SU-DHL-6 (cell line): ENCODE data around the gene UBE2E2.

ENCODE experiments used
- H2AFZ ChIP-seq: fragments of 200-600 bp; sonication (generic); 2 replicates; pipeline ENCODE4 v1.6.1; 2014; ENCODE audit warnings: low read depth, mild to moderate bottlenecking, moderate library complexity, mixed read lengths, antibody characterized with exemption, low read length; ENCODE audit not compliant: severe bottlenecking
- H3F3A ChIP-seq: fragments of 200-600 bp; shearing (Covaris generic); 2 replicates; pipeline ENCODE4 v1.6.0; 2016; ENCODE audit warnings: antibody characterized with exemption, mild to moderate bottlenecking; ENCODE audit not compliant: insufficient read depth
- H3K27ac ChIP-seq: fragments of 200-600 bp; sonication (generic); 2 replicates; pipeline ENCODE4 v1.5.1; 2016; ENCODE audit warnings: low read depth, mild to moderate bottlenecking, low read length, moderate library complexity, mixed read lengths
- H3K27me3 ChIP-seq: fragments of 200-600 bp; sonication (generic), shearing (Covaris generic); 2 replicates; pipeline ENCODE4 v1.6.0; 2014; ENCODE audit warnings: mild to moderate bottlenecking, low read length
- H3K36me3 ChIP-seq: fragments of 200-600 bp; sonication (generic); 2 replicates; pipeline ENCODE4 v1.6.1; 2014; ENCODE audit warnings: mild to moderate bottlenecking, low read length, mixed read lengths
- H3K4me2 ChIP-seq: fragments of 300-600, 200-600 bp; shearing (Covaris generic), sonication (generic); 2 replicates; pipeline ENCODE4 v1.6.0; 2014; ENCODE audit warnings: low read length, low read depth, mild to moderate bottlenecking; ENCODE audit not compliant: poor library complexity, severe bottlenecking
- H3K4me3 ChIP-seq: fragments of 200-600 bp; sonication (generic); 2 replicates; pipeline ENCODE4 v1.5.1; 2014; ENCODE audit warnings: antibody characterized with exemption, low read length, mild to moderate bottlenecking, mixed read lengths; ENCODE audit not compliant: insufficient read depth, poor library complexity, severe bottlenecking
- H3K79me2 ChIP-seq: fragments of 200-600 bp; sonication (generic); 2 replicates; pipeline ENCODE4 v1.6.1; 2014; ENCODE audit warnings: mild to moderate bottlenecking, low read length, moderate library complexity; ENCODE audit not compliant: insufficient read depth
- H3K9ac ChIP-seq: fragments of 200-600 bp; sonication (generic); 2 replicates; pipeline ENCODE4 v1.7.0; 2014; ENCODE audit warnings: mild to moderate bottlenecking, low read length
- H3K9me2 ChIP-seq: fragments of 200-600 bp; sonication (generic); replicated peaks from 2 replicates; pipeline ENCODE4 v1.6.1; 2014; ENCODE audit warnings: low read length; ENCODE audit not compliant: insufficient read depth
- H3K9me3 ChIP-seq: fragments of 200-600 bp; sonication (generic); 2 replicates; pipeline ENCODE4 v1.6.1; 2014; ENCODE audit warnings: low read length, mixed read lengths; ENCODE audit not compliant: insufficient read depth
- H4K20me1 ChIP-seq: fragments of 200-600 bp; sonication (generic); 2 replicates; pipeline ENCODE4 v1.6.1; 2014; ENCODE audit warnings: low read depth, mild to moderate bottlenecking, antibody characterized with exemption, low read length, moderate library complexity, mixed read lengths
- CTCF ChIP-seq: fragments of 200-600 bp; sonication (generic); IDR thresholded peaks from one replicate; pipeline ENCODE4 v1.5.1; 2017; ENCODE audit warnings: antibody characterized with exemption, mild to moderate bottlenecking, low read length, moderate library complexity; ENCODE audit not compliant: insufficient read depth, poor library complexity, severe bottlenecking
- EZH2phosphoT487 ChIP-seq: fragments of 200-600 bp; sonication (generic), shearing (Covaris generic); conservative IDR thresholded peaks from 2 replicates; pipeline ENCODE4 v1.6.1; 2018; ENCODE audit warnings: mild to moderate bottlenecking, antibody characterized with exemption, low read length, moderate library complexity, mixed read lengths

Gene UBE2E2

GRCh38 chr3:23600167-23600871 lies 397.2 kb downstream of the UBE2E2 start:
- Histone ChIP-seq H3F3A (no peaks in the 10 kb centered on the region), H3K27ac (no peak overlapping the region), H3K27me3 (no peaks in the 10 kb centered on the region), H4K20me1 (no peaks in the 10 kb centered on the region), H2AFZ (no peak overlapping the region), H3K36me3 (no peaks in the 10 kb centered on the region), H3K9me3 (no peaks in the 10 kb centered on the region), H3K4me3 (no peak overlapping the region), H3K79me2 (no peaks in the 10 kb centered on the region), H3K4me2 (no peak overlapping the region), H3K9me2 (no peaks in the 10 kb centered on the region), H3K9ac (no peak overlapping the region)
- TF ChIP-seq EZH2phosphoT487 (no peak), CTCF (no peak)

DNA sequence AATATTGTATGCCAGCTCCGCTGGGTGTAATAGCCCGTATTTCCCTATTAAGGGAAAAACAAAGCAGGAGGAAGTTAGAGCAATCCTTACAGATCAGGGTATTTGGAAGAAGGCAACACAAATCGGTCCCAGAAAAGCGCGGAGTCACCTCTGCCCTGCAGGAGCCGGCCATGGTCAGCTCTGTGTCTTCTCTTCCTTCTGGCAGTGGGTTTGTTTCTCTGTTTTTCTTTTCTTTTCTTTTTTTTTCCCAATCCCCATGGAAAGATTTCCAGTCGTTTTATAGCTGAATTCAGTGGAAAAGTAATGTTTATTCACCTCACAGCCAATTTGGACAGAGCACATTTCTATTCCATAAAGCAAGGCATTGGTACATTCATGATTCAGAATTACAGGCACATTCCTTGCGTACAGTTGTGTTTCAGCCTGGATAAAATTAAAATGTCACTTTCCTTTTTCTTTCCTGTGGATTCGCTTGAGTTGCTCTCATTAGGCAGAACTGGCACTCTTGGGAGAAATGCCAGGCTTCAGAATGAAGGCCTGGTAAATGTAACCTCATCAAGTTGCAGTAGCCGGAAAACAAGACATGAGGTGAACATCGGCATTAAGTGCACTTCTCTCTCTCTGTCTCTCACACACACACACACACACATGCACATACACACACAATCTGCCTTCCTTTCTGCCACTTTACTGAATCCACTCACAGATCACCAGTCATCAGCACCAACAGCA lies 398.1 kb downstream of the UBE2E2 start:
- H3F3A ChIP-seq: no peaks in the 10 kb centered on the region
- no peak overlapping the region for H3K27ac ChIP-seq
- no peak for TF ChIP-seq CTCF
- no peak for TF ChIP-seq EZH2phosphoT487
- H2AFZ ChIP-seq: no peak overlapping the region
- H3K27me3 ChIP-seq: no peaks in the 10 kb centered on the region
- H3K36me3 ChIP-seq: no peaks in the 10 kb centered on the region
- H3K9me2 ChIP-seq: no peaks in the 10 kb centered on the region
- no peaks in the 10 kb centered on the region for H4K20me1 ChIP-seq
- no peak overlapping the region for H3K4me2 ChIP-seq
- H3K4me3 ChIP-seq: no peak overlapping the region
- no peaks in the 10 kb centered on the region for H3K79me2 ChIP-seq
- H3K9me3 ChIP-seq: no peaks in the 10 kb centered on the region
- no peak overlapping the region for H3K9ac ChIP-seq

DNA sequence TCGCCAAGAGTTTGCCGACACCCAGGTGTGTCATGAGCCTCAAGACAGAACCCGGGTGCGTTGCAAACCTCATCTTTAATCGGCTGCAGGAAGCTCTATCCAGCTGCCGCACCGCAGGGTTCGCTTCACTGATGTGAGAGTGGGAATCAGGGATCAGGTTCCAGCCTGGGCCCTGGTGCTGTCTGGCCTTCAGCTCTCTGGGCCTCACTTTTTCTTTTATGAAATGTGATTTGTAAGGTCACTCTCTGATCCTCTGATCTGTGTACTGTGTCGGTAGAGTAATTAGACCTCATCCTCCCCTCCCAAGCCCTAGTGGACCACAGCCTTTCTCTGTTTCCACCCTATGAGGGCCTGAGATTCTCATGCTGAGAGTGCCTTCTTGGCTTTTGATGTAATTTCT lies 399.8 kb downstream of the UBE2E2 start:
- no peak overlapping the region for H3K4me2 ChIP-seq

More for the DNA sequence above, 399.8 kb downstream of the UBE2E2 start:
- no peaks in the 10 kb centered on the region for H3K9me3 ChIP-seq
- H3K36me3 ChIP-seq: no peaks in the 10 kb centered on the region
- no peaks in the 10 kb centered on the region for H3K27me3 ChIP-seq
- H3K4me3 ChIP-seq: no peak overlapping the region
- no peak overlapping the region for H3K27ac ChIP-seq
- no peaks in the 10 kb centered on the region for H3K79me2 ChIP-seq
- H3K9ac ChIP-seq: no peak overlapping the region
- no peaks in the 10 kb centered on the region for H3K9me2 ChIP-seq
- H2AFZ ChIP-seq: no peak overlapping the region
- H3F3A ChIP-seq: no peaks in the 10 kb centered on the region
- no peaks in the 10 kb centered on the region for H4K20me1 ChIP-seq
- TF ChIP-seq CTCF (no peak), EZH2phosphoT487 (no peak)
